ENCODE data around the gene ARRDC1. TPM values are rescaled to one million over a fixed set of nuclear protein-coding genes. Genes with fewer than 3 reads are reported as not detected.

ARRDC1 gene
- total RNA-seq, 1 donor from 2014 or later, result 12.9 TPM

GRCh38 chr9:137580209-137580953, 25.1 kb upstream of the ARRDC1 start:
- no peaks in the 10 kb centered on the region for H3K9me3 Mint-ChIP-seq
- no peak overlapping the region for H3K27ac Mint-ChIP-seq
- H3K36me3 ChIP-seq, result no peaks in the 10 kb centered on the region

GRCh38 chr9:137580954-137581322, 24.5 kb upstream of the ARRDC1 start:
- Histone ChIP-seq H3K4me3 (no peak overlapping the region), H3K4me2 (no peak overlapping the region), H3K27me3 (no peaks in the 10 kb centered on the region), H3K4me1 (peaks cover 16% of the 10 kb centered on the region), H3F3A (ENCODE audit: low read depth) (peaks cover 15% of the 10 kb centered on the region), H3K79me2 (ENCODE audit: low read depth) (peaks cover 26% of the 10 kb centered on the region), H4K20me1 (ENCODE audit: low read depth) (peaks cover 60% of the 10 kb centered on the region), H3K27ac (no peak overlapping the region), H2AFZ (replicated peaks) (no peak overlapping the region), H3K9me3 (ENCODE audit: low read depth) (no peaks in the 10 kb centered on the region), H3K36me3 (no peaks in the 10 kb centered on the region), H3K9ac (no peak overlapping the region)
- no peak for TF ChIP-seq EZH2 (IDR thresholded peaks at IDR 0.05)
- no peak for TF ChIP-seq EZH2phosphoT487 (IDR thresholded peaks at IDR 0.05)
- TF ChIP-seq CTCF (IDR thresholded peaks at IDR 0.05), result no peak
- Mint-ChIP-seq H3K27me3 (ENCODE audit: insufficient read depth, low read depth) (peaks cover 10% of the 10 kb centered on the region), H3K27ac (no peak overlapping the region), H3K36me3 (peaks cover 20% of the 10 kb centered on the region), H3K9me3 (no peaks in the 10 kb centered on the region), H3K4me1 (peaks cover 21% of the 10 kb centered on the region), H3K4me3 (no peak overlapping the region)
- no peak for DNase-seq (ENCODE audit: low spot score)

More at GRCh38 chr9:137580209-137580953, 25.1 kb upstream of the ARRDC1 start:
- no peak overlapping the region for H3K9ac ChIP-seq
- H4K20me1 ChIP-seq (ENCODE audit: low read depth), result peaks cover 60% of the 10 kb centered on the region
- no peak overlapping the region for H3K4me3 Mint-ChIP-seq
- peaks cover 15% of the 10 kb centered on the region for H3F3A ChIP-seq (ENCODE audit: low read depth)
- no peaks in the 10 kb centered on the region for H3K9me3 ChIP-seq (ENCODE audit: low read depth)
- no peak overlapping the region for H3K4me3 ChIP-seq
- H3K36me3 Mint-ChIP-seq, result peaks cover 24% of the 10 kb centered on the region
- peaks cover 16% of the 10 kb centered on the region for H3K4me1 ChIP-seq
- no peak overlapping the region for H3K4me2 ChIP-seq
- TF ChIP-seq EZH2phosphoT487 (IDR thresholded peaks at IDR 0.05) (no peak), CTCF (IDR thresholded peaks at IDR 0.05) (no peak), EZH2 (IDR thresholded peaks at IDR 0.05) (no peak)
- peaks cover 10% of the 10 kb centered on the region for H3K27me3 Mint-ChIP-seq (ENCODE audit: insufficient read depth, low read depth)
- peaks cover 31% of the 10 kb centered on the region for H3K79me2 ChIP-seq (ENCODE audit: low read depth)
- peaks cover 24% of the 10 kb centered on the region for H3K4me1 Mint-ChIP-seq
- DNase-seq (ENCODE audit: low spot score), result no peak
- H3K27me3 ChIP-seq, result no peaks in the 10 kb centered on the region
- H3K27ac ChIP-seq, result no peak overlapping the region
- H2AFZ ChIP-seq (replicated peaks), result no peak overlapping the region

- Mint-ChIP-seq H3K27ac (no peak overlapping the region), H3K36me3 (peaks cover 21% of the 10 kb centered on the region), H3K4me3 (peak overlapping the region; percentile 46), H3K9me3 (no peaks in the 10 kb centered on the region), H3K4me1 (peaks cover 18% of the 10 kb centered on the region), H3K27me3 (ENCODE audit: insufficient read depth, low read depth) (peaks cover 10% of the 10 kb centered on the region)
- H3K4me3 ChIP-seq, result no peak overlapping the region
- no peaks in the 10 kb centered on the region for H3K36me3 ChIP-seq
- no peak overlapping the region for H2AFZ ChIP-seq (replicated peaks)
- no peak overlapping the region for H3K27ac ChIP-seq
- peaks cover 16% of the 10 kb centered on the region for H3K4me1 ChIP-seq
- H4K20me1 ChIP-seq (ENCODE audit: low read depth), result peaks cover 53% of the 10 kb centered on the region
- TF ChIP-seq EZH2 (IDR thresholded peaks at IDR 0.05) (no peak), CTCF (IDR thresholded peaks at IDR 0.05) (no peak), EZH2phosphoT487 (IDR thresholded peaks at IDR 0.05) (no peak)
- peaks cover 19% of the 10 kb centered on the region for H3K79me2 ChIP-seq (ENCODE audit: low read depth)
- H3K9ac ChIP-seq, result no peak overlapping the region
- H3F3A ChIP-seq (ENCODE audit: low read depth), result peaks cover 15% of the 10 kb centered on the region
- H3K9me3 ChIP-seq (ENCODE audit: low read depth), result no peaks in the 10 kb centered on the region
- no peaks in the 10 kb centered on the region for H3K27me3 ChIP-seq
- DNase-seq (ENCODE audit: low spot score), result no peak
- no peak overlapping the region for H3K4me2 ChIP-seq
Observed at GRCh38 chr9:137581361-137582285, 23.9 kb upstream of the ARRDC1 start.
